HG03280 (cell line): ENCODE results near the gene SELPLG.
"Not testable (repeated sequence)": the region's sequence is repeated elsewhere in the genome, so short reads cannot be mapped to it uniquely, and the experiment has no call there.

Source experiments
- ATAC-seq: cut with Tn5 transposase; IDR thresholded peaks from one replicate; pipeline ENCODE4 v1.9.1; 2021; ENCODE audit warnings: mild to moderate bottlenecking, moderate library complexity; ENCODE audit not compliant: unreplicated experiment

Gene SELPLG, protein sequence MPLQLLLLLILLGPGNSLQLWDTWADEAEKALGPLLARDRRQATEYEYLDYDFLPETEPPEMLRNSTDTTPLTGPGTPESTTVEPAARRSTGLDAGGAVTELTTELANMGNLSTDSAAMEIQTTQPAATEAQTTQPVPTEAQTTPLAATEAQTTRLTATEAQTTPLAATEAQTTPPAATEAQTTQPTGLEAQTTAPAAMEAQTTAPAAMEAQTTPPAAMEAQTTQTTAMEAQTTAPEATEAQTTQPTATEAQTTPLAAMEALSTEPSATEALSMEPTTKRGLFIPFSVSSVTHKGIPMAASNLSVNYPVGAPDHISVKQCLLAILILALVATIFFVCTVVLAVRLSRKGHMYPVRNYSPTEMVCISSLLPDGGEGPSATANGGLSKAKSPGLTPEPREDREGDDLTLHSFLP

DNA sequence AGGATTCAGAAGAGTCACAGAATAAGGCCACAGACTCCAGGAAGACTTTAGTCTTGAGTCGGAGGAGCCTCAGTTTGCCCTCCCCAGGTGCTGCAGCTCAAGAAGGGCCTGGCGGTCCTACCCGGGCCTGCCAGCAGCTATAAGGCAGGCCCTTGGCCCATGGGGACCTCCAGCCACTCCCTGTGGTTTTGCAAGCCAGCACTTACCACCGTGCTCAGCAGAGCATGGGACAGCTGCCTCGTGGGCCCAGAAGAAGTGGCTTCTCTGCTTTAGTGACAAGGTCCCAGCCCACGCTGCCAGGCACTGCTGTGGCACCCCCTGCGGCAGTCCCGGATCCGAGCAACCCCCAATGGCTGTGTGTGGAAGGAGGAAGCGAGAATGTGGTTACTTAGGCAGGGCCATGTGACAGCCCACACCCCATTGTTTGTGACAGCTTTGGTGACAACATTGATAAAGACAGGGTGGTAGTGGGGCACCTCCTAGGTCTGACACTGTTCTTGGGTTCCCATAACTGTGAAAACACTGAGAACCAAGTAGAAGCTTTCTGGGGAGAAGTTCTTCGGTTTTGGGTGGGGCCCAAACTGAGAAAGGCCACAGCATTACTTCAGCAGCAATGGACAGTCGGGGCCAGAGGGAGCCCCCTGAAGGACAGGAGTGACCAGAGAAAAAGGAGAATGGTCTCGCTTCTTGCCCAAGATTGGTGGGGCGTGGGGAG is at the start of gene SELPLG:
SELPLG (minus strand) TSS at position 361 of the 715 bp plus-strand sequence. CDS start 9,587 bp downstream, outside the sequence.
- peak; percentile 55 for ATAC-seq

DNA sequence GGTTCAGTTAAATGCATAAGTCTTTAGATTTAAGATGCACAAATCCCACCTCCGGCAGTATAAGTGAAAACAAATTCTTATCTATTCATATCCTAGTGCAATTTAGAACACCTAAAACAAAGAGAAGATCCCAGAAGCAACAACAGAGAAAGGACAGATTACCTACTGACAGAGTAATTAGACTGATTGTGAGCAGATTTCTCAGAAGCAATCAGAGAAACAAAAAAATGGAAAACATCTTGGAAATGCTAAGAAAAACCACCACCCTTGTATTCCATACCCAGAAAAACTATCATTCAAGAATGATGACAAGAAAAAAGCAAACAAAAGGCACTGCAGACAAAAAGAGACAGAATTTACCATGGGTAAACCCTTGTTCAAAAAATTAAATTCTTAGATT is 47.6 kb upstream of the SELPLG start:
- no peak for ATAC-seq

DNA sequence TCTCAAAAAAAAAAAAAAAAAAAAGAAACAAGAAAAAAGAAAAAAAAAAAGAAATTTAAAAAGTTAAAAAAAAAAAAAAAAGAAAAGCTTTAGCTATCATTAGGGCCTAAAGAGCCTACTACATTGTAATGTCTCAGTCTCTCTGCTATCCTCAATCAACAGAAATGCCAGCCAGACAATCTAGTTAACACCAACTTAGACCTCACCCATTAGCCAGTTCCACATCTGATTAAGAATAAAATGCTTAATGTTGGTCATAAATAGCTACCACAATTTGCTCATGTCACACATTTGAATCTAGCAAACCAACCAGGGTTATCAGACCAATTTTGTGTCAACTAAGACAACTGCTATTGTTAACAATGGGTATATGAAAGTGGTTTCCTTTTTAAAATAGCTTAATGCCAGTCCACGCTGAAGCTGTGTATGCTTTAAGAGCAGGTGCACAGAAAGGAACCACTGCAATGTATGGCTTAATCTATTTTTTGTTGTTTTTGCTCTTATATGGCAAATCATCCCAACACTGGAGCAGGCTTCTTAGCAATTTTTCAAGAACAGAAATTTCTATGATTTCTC is 45.5 kb upstream of the SELPLG start:
- ATAC-seq, result no peak

DNA sequence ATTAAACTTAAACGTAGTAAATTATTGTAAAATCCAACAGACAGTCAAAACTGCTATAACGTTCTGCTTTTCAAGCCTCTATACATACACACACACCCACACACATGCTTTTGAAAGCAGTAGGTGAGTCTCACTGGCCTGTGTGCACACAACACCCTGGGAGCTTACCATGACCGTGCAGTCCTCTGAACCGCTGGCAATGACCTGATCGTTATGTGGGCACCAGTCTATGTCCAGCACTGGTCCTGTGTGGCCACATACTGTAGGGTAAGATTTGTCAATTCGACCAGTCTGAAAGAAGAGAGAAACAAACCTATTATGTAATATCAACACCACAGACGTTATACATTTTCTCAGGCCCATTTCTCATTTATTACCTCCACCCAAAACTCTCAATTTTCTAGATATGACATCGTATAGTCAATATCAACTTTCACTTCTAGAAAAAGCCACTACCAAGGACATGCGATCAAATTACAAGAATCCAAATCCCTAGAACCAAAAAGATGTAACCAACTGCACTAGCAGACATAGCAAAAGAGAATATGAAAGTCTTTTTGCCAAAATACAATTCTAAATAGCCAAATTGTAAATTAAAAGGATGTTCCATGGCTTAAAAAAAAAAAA is 44.5 kb upstream of the SELPLG start:
- ATAC-seq, result no peak

DNA sequence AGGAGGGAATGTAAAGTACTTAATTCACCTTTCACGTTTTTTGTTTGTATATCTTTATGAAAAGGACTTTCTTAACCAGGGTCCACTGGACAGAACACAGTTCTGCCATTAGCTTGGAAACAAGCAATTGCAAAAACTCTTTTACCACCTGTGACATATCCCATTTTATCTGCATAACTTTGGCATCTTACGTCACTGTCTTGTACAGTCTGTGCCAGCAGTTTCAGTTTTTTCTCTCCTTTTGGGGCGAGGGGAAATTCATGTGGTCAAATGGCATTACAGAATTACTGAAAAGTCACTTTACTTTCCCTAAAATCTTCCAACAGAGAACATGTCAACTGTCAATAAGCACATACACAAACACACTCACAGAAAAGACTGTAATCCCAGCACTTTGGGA is 43.7 kb upstream of the SELPLG start:
- no peak for ATAC-seq

DNA sequence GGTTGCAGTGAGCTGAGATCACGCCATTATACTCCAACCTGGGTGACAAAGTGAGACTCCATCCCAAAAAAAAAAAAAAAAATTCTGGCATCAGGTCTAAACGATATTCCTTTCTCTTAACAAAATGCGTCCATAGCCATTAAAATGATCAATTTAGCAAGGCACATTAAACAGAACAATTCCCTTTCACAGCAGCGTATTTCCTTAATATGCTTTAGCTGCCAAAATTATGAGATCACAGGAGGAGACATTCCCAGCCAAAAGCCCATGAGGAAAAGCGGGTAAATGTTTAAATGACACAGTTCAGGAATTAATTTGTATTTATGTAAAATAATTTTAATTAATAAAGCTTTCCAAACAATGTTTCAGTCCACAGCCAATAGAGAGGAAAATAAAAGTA is 43.0 kb upstream of the SELPLG start:
- no peak for ATAC-seq

DNA sequence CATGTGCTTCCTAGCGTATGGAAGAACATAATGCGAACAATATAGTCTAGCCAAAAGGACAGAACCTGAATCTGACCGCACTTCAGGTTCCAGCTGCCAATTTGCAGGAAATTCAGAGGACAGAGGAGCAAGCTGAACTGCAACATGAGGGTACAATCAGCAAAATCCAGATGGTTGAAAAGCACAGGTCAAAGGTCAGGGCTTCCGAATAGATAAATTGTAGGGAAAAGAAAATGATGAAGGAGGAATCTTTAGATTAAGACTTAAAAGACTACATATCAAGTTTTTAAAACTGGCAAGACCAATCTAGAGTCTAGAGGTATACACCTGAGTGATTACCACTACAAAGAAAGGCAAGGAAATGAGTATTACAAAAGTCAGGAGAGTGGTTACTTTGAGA is 42.1 kb upstream of the SELPLG start:
- ATAC-seq, result no peak

DNA sequence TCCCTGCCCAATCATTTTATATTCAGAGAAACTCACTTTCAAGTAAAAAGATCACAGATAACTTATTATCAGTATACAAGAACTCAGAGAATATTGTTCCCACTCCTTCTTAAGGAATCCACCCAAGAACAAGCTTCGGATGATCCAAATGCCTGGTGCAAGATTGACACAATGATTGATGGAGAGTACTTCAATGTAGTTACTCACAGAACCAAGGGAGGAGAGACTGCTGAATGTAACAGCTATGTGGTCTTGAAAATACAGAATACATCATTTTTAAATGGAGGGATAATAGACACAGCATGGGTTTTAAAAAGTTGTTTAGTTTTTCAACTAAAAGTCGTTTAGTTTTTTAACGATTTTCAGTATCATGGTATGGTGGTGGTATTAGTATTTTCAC is 38.4 kb upstream of the SELPLG start:
- ATAC-seq, result no peak

DNA sequence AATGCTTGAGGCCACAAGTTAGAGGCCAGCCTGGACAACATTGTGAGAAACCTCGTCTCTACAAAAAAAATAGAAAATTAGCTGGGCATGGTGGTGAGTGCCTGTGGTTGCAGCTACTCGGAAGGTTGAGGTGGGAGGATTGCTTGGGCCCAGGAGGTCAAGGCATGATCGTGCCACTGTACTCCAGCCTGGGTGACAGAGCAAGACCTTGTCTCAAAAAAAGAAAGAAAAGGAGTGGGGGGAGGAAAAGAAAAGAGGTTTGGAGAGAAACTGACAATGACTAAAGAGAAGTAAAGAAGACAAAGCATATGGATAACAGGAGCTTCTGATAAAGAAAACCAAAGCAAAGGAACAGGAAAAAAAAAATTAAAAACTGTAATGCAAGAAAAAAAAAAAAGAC is 37.4 kb upstream of the SELPLG start:
- ATAC-seq, result no peak

DNA sequence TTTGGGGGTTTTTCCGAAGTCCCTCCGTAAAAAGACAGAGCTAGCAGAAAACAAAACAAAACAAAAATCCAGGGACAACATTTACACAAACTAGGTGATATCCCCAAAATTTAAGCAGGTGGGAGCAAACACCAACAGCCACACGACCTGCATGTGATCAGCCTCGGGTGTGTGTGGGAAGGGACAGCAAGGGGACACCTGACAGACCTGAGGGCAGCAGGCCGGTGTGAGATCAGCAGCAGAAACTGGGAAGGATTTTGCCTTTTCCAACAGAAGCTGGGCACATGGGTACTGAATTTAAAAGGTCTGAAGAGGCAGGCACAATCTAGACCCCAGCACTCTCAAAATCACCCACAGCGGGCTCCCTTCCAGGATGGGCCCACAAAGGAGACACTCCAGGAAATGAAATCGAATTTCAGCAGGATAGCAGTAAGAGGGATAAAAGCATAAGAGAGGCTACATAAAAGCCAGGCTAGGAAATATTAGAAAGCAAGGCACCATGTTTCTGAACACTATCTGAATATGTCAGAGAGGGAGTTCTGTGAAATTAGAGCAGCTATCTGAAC is 36.5 kb upstream of the SELPLG start:
- ATAC-seq, result no peak

DNA sequence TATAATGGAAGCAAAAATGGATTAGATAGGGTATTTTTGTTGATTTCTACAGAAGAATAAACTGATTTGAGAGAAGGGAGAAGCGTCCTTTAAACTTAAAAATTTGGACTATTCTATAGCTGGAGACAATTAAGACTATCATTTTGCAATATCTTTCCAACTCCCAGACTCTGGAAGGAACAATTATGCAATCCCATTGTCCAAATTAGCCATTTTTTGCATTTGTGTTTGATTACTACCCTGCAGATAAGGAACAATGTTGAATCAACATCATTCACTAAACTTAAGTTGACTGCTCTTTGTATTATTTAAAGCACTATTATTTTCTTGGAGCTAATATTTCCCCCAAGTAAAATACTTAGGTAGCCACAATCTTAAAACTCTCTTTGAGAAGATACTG is 34.8 kb upstream of the SELPLG start:
- no peak for ATAC-seq

DNA sequence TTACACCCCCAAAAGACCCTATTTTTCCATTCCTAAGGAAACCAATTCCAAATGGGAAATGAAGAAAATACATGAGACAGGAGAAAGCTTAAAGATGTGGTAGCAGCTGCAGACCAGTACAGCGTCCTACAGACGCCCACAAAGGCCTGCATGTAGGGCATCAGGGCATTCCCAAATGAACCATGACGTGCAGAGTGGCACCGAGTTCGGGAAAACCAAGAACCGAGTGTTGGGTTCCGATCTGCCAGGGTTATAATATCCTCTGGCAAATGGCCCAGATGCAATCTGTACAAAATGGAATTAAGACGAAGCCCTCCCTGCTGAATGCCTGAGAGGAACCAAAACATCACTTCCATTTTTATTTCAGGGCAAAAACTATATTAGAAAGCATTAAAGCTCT is 34.4 kb upstream of the SELPLG start:
- no peak for ATAC-seq

DNA sequence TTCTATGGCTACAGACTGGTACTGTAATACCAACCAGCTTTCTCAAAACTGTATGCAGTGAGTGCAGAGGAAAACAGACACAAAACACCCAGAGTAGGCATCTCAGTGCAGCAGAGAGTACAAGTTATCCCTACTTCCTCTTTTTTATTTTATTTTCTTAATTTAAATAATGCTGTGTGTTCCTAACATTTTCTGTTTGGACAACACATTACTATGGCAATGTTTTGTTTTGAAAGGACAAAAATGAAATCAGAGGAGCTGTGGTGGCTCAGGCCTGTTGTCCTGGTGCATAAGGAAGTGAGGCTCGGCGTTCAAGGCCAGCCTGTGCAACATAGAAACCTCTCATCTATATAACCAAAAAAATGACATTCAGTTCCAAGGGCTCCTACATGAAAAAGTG is 33.7 kb upstream of the SELPLG start:
- no peak for ATAC-seq

DNA sequence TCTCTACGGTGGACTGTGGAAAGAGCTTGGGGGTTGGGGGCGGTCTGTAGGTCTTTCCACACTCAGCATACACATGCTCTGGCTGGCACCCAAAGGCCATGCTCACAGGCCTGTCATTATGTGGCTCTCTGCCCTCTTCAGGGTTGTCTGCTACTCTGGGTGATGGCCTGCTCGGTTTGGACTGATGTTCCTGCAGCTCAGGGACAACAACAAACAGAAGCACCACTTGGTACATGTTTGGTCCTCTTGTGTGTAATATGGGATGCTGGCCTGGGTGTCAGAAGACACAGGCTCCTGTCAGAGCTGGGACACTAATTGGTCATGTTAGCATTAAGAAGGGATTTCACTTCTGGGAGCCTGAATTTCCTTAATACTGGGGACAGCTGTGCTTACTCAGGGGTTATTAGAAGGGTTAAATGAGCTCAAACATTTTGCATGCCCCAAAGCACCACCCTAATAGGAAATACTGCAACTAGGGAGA is 32.7 kb upstream of the SELPLG start:
- no peak for ATAC-seq

DNA sequence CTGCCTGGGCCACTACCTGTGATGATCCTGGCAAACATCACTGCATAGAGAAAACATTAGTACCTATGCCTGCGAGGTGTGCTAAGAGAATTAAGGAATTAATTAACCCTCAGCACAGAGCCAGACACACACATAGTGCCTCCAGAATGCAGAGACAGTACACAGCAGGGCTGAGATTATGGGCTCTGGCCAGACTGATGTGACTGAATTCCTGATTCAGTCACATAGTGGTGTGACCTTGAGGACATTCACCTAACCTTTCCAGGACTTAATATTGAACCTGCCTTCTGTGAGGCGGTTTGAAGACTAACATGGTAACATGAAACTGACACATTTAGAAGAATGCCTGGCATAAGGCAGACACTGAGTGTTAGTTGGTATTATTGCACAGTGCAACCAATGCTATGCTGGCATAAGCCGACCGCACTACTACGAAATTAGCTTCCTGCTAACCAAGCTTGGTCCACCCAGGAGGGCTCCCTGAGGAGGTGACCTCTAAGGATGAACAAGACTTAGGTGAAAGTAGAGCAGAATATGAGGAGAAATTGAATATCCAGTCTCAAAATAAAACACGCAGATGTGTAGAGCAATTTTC is 32.0 kb upstream of the SELPLG start:
- no peak for ATAC-seq

DNA sequence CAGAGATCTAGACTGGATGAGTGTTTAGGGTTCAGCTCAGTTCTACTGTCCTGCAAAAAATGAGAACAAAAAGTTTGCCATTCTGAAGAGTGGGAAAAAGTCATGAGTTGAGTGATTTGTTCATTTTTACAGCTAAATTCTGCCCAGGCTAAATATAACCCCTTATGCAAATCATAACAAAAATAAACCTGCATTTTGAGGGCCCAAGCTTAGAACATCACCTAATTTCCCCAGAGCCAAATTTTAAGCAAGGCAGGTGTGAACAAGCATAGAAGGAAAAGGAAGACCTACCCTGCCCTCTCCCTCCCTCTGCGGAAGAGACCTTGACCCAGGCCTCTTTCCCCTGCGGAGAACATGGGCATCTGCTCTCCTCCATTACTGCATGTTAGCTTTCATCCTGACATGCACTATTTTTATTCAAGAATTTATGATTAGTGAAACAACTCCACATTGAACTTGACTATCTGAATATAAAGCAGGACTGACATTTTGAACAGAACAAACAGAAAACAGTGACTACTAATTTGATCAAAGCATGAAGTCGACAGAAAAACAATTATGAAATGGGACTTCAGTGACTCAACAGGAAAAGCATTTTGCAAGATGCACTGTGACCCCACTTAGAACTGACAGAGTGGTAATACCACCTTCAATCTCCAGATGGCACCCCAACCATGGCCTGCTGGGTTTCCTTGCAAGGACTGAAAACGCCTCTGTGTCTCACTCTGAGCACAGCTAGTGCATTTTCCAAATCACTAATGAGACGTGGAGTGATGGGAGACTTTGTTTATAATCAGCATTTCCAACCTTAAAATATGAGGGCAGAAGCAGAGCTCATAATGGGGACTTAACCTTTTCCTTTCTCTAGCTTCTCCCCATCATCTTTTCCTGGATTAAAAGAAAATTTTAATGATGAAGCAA is 30.9 kb upstream of the SELPLG start:
- ATAC-seq, result peak; percentile 78

DNA sequence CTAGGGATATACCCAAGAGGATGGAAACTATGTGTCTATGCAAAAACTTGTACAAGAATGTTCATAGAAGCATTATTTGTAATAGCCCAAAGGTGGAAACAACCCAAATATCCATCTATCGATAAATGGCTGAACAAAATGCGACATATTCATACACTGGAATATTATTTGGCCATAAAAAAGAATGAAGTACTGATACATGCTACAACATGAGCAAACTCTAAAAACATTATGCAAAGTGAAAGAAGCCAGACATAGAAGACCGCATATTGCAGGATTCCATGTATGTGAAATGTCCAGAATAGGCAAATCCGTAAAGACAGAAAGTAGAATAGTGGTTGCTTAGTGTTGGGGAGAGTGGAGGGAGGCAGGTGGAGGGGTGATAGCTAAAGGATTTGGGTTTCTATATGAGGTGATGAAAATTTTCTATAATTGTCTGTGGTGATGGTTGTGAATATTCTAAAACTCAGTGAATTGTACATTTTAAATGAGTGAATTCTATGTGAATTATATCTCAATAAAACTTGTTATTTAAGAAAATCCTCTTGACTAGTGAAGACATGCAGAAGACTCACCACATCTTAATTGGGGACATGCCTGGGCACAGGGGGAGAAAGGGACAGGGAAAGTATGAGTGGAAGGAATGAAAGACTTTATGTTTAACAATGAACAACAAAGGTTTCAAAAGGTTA is 29.8 kb upstream of the SELPLG start:
- no peak for ATAC-seq

DNA sequence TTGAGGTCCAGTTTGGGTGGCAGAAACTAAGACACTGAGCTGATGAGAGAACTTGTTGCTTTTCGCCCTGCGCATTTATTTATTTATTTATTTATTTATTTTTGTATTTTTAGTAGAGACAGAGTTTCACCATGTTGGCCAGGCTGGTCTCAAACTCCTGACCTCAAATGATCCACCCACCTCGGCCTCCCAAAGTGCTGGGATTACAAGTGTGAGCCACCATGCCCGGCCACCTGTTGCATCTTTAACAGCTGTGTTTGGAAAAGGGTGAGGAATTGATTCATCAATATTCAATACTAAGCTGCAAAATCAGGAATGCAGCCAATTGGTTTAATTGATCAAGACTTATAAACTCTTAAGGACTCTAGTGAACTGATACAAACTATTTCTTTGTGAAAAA is 24.4 kb upstream of the SELPLG start:
- not testable (repeated sequence) for ATAC-seq

DNA sequence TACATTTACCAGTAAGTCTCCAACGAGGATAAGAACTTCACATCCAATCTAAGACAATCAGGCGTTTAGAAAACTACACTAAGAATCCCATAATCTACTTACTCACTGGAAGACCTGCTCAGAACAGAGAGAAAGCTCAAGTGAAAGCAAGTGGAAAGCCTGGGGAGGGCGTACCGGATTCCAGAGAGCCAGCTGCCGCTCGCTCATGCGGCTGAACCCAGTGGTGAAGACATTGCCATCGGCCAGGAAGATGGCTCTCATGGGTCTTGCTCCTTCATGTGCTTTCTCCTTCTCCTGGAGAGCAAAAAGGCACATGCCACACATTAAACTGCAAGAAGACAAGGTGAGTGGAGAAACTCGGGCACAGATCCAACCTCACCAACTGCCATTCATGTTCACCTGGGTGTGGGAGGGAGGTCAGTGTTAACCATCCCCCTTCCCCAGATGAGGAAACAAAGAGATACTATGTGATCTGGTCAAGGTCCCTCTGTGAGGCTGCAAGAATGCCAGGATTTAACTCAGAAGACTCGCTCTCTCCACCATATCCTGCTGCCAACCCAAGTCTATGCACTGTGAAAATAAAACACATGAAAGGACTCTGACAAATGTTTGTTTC is 23.5 kb upstream of the SELPLG start:
- ATAC-seq, result no peak
